Measurements from ENCODE around the gene KRT73.

KRT73 gene

GRCh38 chr12:52568111-52568510 lies 50.2 kb downstream of the KRT73 start:
- no peak for DNase-seq (ENCODE audit: low read depth)

GRCh38 chr12:52566847-52567291 lies 51.5 kb downstream of the KRT73 start:
- no peak for DNase-seq (ENCODE audit: low read depth)

DNA sequence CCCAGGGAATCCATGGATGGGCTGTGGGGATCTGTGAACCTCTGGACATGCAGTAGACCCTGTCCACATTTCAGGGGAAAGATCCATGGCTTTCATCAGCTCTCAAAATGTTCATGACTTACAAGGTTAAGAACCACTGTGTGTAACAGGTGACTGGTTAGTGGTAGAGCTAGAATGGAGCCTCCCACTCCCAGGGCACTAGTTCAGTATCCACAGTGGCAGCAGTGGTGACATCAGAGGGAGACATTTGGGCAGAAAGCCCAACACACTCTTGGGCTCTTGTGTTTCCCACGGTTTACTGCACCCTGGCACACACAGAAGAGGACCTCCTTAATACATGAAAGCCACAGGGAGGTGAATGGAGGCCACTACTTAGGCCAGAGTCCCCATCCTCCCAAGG lies 53.8 kb downstream of the KRT73 start:
- no peak for DNase-seq (ENCODE audit: low read depth)

DNA sequence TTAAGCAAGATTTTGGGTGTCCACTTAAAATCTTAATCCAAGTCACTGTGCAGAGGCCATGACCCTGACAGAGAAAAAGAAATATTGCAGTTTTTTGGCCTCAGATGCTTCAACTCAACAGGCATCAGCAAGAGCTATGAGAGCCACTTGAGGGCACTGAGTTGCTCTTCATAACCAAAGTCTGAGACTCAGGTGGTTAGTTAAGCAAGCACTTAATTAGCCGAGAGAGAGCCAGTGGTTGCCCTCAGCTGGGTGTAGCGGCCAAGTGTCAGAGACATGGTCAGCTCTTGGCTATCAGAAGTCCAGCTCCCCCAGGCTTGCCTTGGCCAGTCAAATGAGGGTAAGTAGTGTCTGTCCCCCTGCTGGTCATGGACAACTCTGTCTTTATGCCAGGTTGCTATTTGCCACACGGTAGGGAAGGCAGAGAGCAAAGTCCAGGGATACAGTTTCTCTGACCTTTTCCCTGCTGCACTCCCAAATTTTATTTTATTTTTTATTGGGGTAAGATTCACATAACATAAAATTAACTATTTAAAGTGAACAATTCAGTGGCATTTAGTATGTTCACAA lies 56.4 kb downstream of the KRT73 start:
- no peak for DNase-seq (ENCODE audit: low read depth)

DNA sequence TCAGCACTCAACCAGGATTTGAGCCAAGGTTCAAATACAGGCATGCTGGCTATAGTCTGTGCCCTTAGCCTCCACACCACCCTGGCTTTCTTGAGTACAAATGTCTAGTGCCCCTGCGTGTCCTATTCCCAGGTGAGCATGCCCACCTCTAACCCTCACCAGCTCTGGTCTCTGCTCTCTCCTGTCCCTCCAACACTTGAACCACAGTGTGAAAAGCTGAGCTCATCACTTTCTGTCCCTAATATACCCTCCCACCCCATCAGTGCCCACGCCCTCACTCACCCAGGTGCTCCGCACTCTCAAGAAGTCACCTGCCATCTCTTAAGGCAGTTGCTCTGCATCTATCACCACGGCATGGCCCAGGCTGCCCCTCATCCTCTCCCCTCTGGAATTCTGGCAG lies 58.4 kb downstream of the KRT73 start:
- no peak for DNase-seq (ENCODE audit: low read depth)

DNA sequence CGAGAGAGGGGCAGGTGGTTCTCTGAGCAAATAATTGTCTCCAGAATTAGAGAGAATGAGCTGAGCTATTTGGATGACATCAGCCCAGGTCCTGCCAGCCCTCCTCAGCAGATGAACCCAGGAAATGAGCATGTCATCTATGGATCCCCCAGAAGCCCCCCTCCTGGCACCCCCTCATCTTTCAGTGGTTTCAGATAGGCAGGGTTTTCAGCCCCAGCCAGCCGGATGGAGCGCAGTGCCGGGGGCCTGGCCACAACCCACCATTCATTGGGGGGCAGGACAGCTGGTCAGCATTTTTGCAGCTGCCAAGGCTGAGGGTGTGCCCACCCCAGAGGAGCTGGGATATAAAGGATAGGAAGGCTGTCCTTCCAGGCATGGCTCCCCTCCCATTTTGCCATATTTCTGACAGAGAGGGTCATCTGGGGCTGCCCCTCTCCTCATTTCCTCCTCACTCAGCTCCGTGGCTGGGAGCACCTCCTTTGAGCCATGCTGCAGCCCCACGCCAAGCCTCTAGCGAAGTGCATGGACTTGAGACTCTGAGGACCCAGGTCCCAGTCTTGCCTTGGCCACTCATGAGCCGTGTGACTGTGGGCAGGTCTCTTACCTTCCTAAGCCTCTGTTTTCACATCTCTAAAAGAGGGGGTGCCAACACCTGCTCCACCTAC lies 59.4 kb downstream of the KRT73 start:
- no peak for DNase-seq (ENCODE audit: low read depth)
